Trophoblast cell (in vitro differentiated cells and primary cell): ENCODE data around the gene PPM1G.

Source experiments
- DNase-seq, 2 donors: peaks; one replicate each; pipeline ENCODE4 v3.0.0-alpha.2; 2016
- H2AFZ ChIP-seq: 2 replicates; pipeline ENCODE4 v1.6.1; 2013; ENCODE audit warnings: low read length, moderate library complexity, mild to moderate bottlenecking; ENCODE audit not compliant: insufficient read depth, poor library complexity
- H2AK5ac ChIP-seq: 2 replicates; pipeline ENCODE4 v1.6.1; 2013; ENCODE audit warnings: mild to moderate bottlenecking, low read length
- H2BK120ac ChIP-seq: 2 replicates; pipeline ENCODE4 v1.6.1; 2013; ENCODE audit warnings: low read length, mild to moderate bottlenecking, moderate library complexity; ENCODE audit not compliant: insufficient read depth, poor library complexity
- H2BK12ac ChIP-seq: 2 replicates; pipeline ENCODE4 v1.6.1; 2013; ENCODE audit warnings: mild to moderate bottlenecking, low read length, moderate library complexity
- H2BK5ac ChIP-seq: 2 replicates; pipeline ENCODE4 v1.6.1; 2013; ENCODE audit warnings: low read length, low read depth, moderate library complexity, mild to moderate bottlenecking; ENCODE audit not compliant: poor library complexity
- H3K14ac ChIP-seq: 2 replicates; pipeline ENCODE4 v1.6.1; 2013; ENCODE audit warnings: mild to moderate bottlenecking, low read length
- H3K18ac ChIP-seq: 2 replicates; pipeline ENCODE4 v1.6.1; 2013; ENCODE audit warnings: mild to moderate bottlenecking, low read length
- H3K23ac ChIP-seq: 2 replicates; pipeline ENCODE4 v1.6.1; 2013; ENCODE audit warnings: low read length
- H3K27ac ChIP-seq: 2 replicates; pipeline ENCODE4 v1.5.1; 2013; ENCODE audit warnings: low read depth, mild to moderate bottlenecking, inconsistent platforms, low read length, moderate library complexity
- H3K27me3 ChIP-seq: 2 replicates; pipeline ENCODE4 v1.6.1; 2013; ENCODE audit warnings: inconsistent platforms, mild to moderate bottlenecking, low read length, moderate library complexity; ENCODE audit not compliant: insufficient read depth
- H3K36me3 ChIP-seq, 2 experiments: 1 replicate in 1 of 2; 2 replicates in 1 of 2; pipeline ENCODE4 v1.6.1; 2013; ENCODE audit warnings: low read length in 2 of 2, mild to moderate bottlenecking in 2 of 2, moderate library complexity in 1 of 2; ENCODE audit not compliant: insufficient read depth in 2 of 2, control insufficient read depth in 1 of 2
- H3K4ac ChIP-seq: 2 replicates; pipeline ENCODE4 v1.6.1; 2013; ENCODE audit warnings: low read depth, mild to moderate bottlenecking, low read length, moderate library complexity
- H3K4me1 ChIP-seq, 2 experiments: 1 replicate in 1 of 2; 2 replicates in 1 of 2; pipeline ENCODE4 v1.6.1; 2013; ENCODE audit warnings: low read length in 2 of 2, mild to moderate bottlenecking in 2 of 2, moderate library complexity in 1 of 2; ENCODE audit not compliant: insufficient read depth in 2 of 2, control insufficient read depth in 1 of 2
- H3K4me2 ChIP-seq: 2 replicates; pipeline ENCODE4 v1.6.1; 2013; ENCODE audit warnings: inconsistent platforms, mild to moderate bottlenecking, low read length, moderate library complexity
- H3K4me3 ChIP-seq: 2 replicates; pipeline ENCODE4 v1.5.1; 2013; ENCODE audit warnings: mild to moderate bottlenecking, low read depth, low read length, inconsistent platforms
- H3K79me1 ChIP-seq: one replicate; pipeline ENCODE4 v1.6.1; 2013; ENCODE audit warnings: low read length
- H3K79me2 ChIP-seq: 2 replicates; pipeline ENCODE4 v1.6.1; 2013; ENCODE audit warnings: low read length, mild to moderate bottlenecking; ENCODE audit not compliant: control insufficient read depth, insufficient read depth, poor library complexity
- H3K9ac ChIP-seq: 2 replicates; pipeline ENCODE4 v1.6.1; 2013; ENCODE audit warnings: mild to moderate bottlenecking, low read length
- H3K9me3 ChIP-seq: 2 replicates; pipeline ENCODE4 v1.6.1; 2013; ENCODE audit warnings: low read depth, mild to moderate bottlenecking, control low read depth, inconsistent platforms, low read length; ENCODE audit not compliant: insufficient read depth
- H4K12ac ChIP-seq: 2 replicates; pipeline ENCODE4 v1.6.1; 2013; ENCODE audit warnings: low read depth, mild to moderate bottlenecking, low read length, moderate library complexity
- H4K8ac ChIP-seq: 2 replicates; pipeline ENCODE4 v1.6.1; 2013; ENCODE audit warnings: low read depth, mild to moderate bottlenecking, low read length, moderate library complexity
- H4K91ac ChIP-seq: one replicate; pipeline ENCODE4 v1.6.1; 2013; ENCODE audit warnings: low read depth, mild to moderate bottlenecking, low read length, moderate library complexity
- WGBS: extraction: QIAGEN DNeasy Blood & Tissue Kit; methylation state at CpG from one replicate; pipeline ENCODE4 v1.1.7; 2013; ENCODE audit warnings: missing lambda C conversion rate; ENCODE audit not compliant: insufficient read length, insufficient coverage; ENCODE audit errors: extremely low coverage; 5-methylcytosine and 5-hydroxymethylcytosine counted together

PPM1G gene

DNA sequence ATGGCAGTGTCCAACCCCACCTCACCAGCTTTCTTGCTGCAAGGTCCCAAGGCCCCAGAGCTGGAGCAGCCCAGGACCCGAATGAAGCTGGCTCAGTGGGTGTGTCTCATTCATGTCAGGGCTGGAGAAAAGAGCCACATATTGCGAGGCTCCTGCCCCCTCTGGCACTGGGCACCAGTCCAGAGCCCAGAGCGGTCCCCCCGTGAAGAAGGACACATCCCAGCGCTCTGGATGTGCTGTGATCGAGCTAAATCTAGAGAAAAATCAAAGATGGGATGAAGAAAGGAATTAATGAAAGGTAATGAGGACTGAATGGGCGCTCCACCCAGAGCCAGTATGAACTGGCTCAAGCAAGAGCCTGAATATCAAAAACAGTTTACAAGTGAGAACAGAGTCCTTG is 73.2 kb downstream of the PPM1G start:
- H3K36me3 ChIP-seq = peaks cover 56 to 77% of the 10 kb centered on the region in 2 experiments
- no peak overlapping the region for H4K91ac ChIP-seq
- H3K9ac ChIP-seq = no peak overlapping the region
- H4K8ac ChIP-seq = no peak overlapping the region
- H3K14ac ChIP-seq = no peak overlapping the region
- no peak overlapping the region for H2BK5ac ChIP-seq
- H3K18ac ChIP-seq = no peak overlapping the region
- no peak overlapping the region for H2BK120ac ChIP-seq
- WGBS = no CpG with 5 or more reads among the region's 7 CpGs
- no peaks in the 10 kb centered on the region for H3K9me3 ChIP-seq
- no peaks in the 10 kb centered on the region for H3K79me2 ChIP-seq
- DNase-seq = no peak
- no peak overlapping the region for H4K12ac ChIP-seq
- no peak overlapping the region for H3K4me2 ChIP-seq
- H3K4me3 ChIP-seq = no peak overlapping the region
- no peaks in the 10 kb centered on the region for H3K27me3 ChIP-seq
- no peak overlapping the region for H3K27ac ChIP-seq
- H2BK12ac ChIP-seq = no peak overlapping the region
- no peak overlapping the region for H3K4ac ChIP-seq
- H3K79me1 ChIP-seq = no peaks in the 10 kb centered on the region
- no peaks in the 10 kb centered on the region for H3K4me1 ChIP-seq
- no peak overlapping the region for H2AFZ ChIP-seq
- H3K23ac ChIP-seq = no peak overlapping the region
- no peak overlapping the region for H2AK5ac ChIP-seq

DNA sequence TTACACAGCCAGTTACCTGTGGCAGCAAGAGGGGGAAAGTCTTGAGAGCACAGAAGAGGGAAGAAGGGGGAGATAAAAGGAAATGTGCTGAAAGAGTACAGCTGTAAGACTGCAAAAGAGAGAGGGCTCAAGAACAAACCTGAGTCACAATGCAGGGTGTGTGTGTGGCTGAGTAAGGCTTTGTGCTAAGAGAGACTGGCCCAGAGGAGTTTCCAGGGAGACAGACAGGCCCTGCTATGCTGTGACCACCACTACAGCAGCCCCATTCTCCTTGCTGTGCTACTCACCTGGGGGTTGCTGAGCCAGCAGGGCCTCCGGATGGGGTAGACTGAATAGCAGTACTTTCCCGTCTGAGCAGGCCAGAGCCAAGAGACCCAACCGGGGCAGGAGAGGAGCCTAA is 74.1 kb downstream of the PPM1G start:
- Histone ChIP-seq H3K14ac (no peak overlapping the region), H2BK5ac (no peak overlapping the region), H3K9me3 (no peaks in the 10 kb centered on the region), H4K12ac (no peak overlapping the region), H3K4ac (no peak overlapping the region), H2BK120ac (no peak overlapping the region), H3K79me2 (no peaks in the 10 kb centered on the region), H2AK5ac (no peak overlapping the region), H3K27me3 (no peaks in the 10 kb centered on the region), H3K4me3 (no peak overlapping the region), H4K91ac (no peak overlapping the region), H3K4me2 (no peak overlapping the region), H3K27ac (no peak overlapping the region), H2AFZ (no peak overlapping the region), H3K18ac (no peak overlapping the region), H4K8ac (no peak overlapping the region), H3K4me1 (no peaks in the 10 kb centered on the region), H2BK12ac (no peak overlapping the region), H3K23ac (no peak overlapping the region), H3K79me1 (no peaks in the 10 kb centered on the region), H3K36me3 (peaks cover 52 to 75% of the 10 kb centered on the region in 2 experiments), H3K9ac (no peak overlapping the region)
- DNase-seq = no peak
- WGBS = no CpG with 5 or more reads among the region's 3 CpGs
